HG03565 (cell line): ENCODE measurements around the gene CYP20A1.
"Not testable (repeated sequence)": the region's sequence is repeated elsewhere in the genome, so short reads cannot be mapped to it uniquely, and the experiment has no call there.

Source experiments
- ATAC-seq: cut with Tn5 transposase; IDR thresholded peaks from one replicate; pipeline ENCODE4 v1.9.1; 2021; ENCODE audit warnings: mild to moderate bottlenecking, moderate library complexity; ENCODE audit not compliant: unreplicated experiment

CYP20A1 gene

GRCh38 chr2:203280428-203281064 lies 41.7 kb downstream of the CYP20A1 start:
- ATAC-seq: no peak

GRCh38 chr2:203282101-203282500 lies 43.3 kb downstream of the CYP20A1 start:
- ATAC-seq: no peak

GRCh38 chr2:203286532-203286931 lies 47.7 kb downstream of the CYP20A1 start:
- no peak for ATAC-seq

- ATAC-seq: no peak
Observed at GRCh38 chr2:203301667-203302066, 62.8 kb downstream of the CYP20A1 start.

GRCh38 chr2:203302586-203302985 lies 63.8 kb downstream of the CYP20A1 start:
- not testable (repeated sequence) for ATAC-seq

- ATAC-seq: no peak
Observed at GRCh38 chr2:203310688-203311436, 72.0 kb downstream of the CYP20A1 start.

- no peak for ATAC-seq
Observed at GRCh38 chr2:203326356-203326755, 87.5 kb downstream of the CYP20A1 start.

GRCh38 chr2:203327582-203327900 lies 88.7 kb downstream of the CYP20A1 start:
- ATAC-seq: no peak

GRCh38 chr2:203327901-203328759 lies 89.3 kb downstream of the CYP20A1 start, which contains the start of gene ABI2:
Gene ABI2 (plus strand): TSS chr2:203328394. CDS start chr2:203328515, 121 bp downstream.
- ATAC-seq: peak; percentile 37

GRCh38 chr2:203328760-203329540 lies 90.1 kb downstream of the CYP20A1 start:
- peak; percentile 42 for ATAC-seq

- ATAC-seq: no peak
Observed at GRCh38 chr2:203330434-203330833, 91.6 kb downstream of the CYP20A1 start.

GRCh38 chr2:203338322-203338721 lies 99.5 kb downstream of the CYP20A1 start:
- ATAC-seq: no peak

GRCh38 chr2:203340791-203341487 lies 102.1 kb downstream of the CYP20A1 start:
- ATAC-seq: no peak

- ATAC-seq: no peak
Observed at GRCh38 chr2:203341741-203342310, 103.0 kb downstream of the CYP20A1 start.

GRCh38 chr2:203342374-203342773 lies 103.6 kb downstream of the CYP20A1 start:
- ATAC-seq: not testable (repeated sequence)

GRCh38 chr2:203344667-203345066 lies 105.8 kb downstream of the CYP20A1 start:
- no peak for ATAC-seq

GRCh38 chr2:203346612-203347011 lies 107.8 kb downstream of the CYP20A1 start:
- no peak for ATAC-seq

- no peak for ATAC-seq
Observed at GRCh38 chr2:203347375-203347774, 108.6 kb downstream of the CYP20A1 start.

GRCh38 chr2:203352604-203353255 lies 113.9 kb downstream of the CYP20A1 start:
- ATAC-seq: no peak
